K562 (cell line): Measurements from ENCODE around the gene OBSCN. TPM values are rescaled to one million over a fixed set of nuclear protein-coding genes. Genes with fewer than 3 reads are reported as not detected.

ENCODE experiments used
- ATAC-seq: fragments of 200-7000 bp; cut with Tn5 transposase; 3 replicates; pipeline ENCODE4 v1.9.1; 2020; ENCODE audit warnings: moderate library complexity
- BruUV-seq: library from RNA; stranded (reverse); fragments of 400-500 nt; replicated peaks from 2 replicates; lab custom pipeline; 2021; lab: Mats Ljungman, UMichigan
- CTCF ChIA-PET: fragments of 300-600 bp; formaldehyde crosslinking; extraction: SDS; loops from one replicate; lab custom pipeline; 2021; ENCODE audit warnings: low intra/inter-chr PET ratio; lab: Yijun Ruan, JAX
- POLR2A ChIA-PET: fragments of 300-600, 350-650 bp; sonication (Branson Sonifier 250); formaldehyde crosslinking; extraction: SDS; loops from one replicate; lab custom pipeline; 2021; ENCODE audit warnings: antibody characterized with exemption, inconsistent platforms; lab: Yijun Ruan, JAX
- DNase-seq, 4 experiments: peaks; one replicate each; pipeline versions ENCODE4 v3.0.0 to v3.0.0-alpha.2; 2011 to 2018; ENCODE audit warnings: low spot score in 3 of 4, mixed read lengths in 3 of 4; ENCODE audit errors: extremely low read depth in 1 of 4
- FAIRE-seq: peaks from 2 replicates; lab custom pipeline; 2011; peaks lifted over from hg19 to GRCh38; lab: Jason Lieb, UNC
- H2AFZ ChIP-seq: 2 replicates; pipeline ENCODE4 v1.6.0; 2011; ENCODE audit warnings: low read depth, low read length, control low read depth, inconsistent platforms
- H3K27ac ChIP-seq: fragments of 200-600 bp; 3 replicates; pipeline ENCODE4 v1.8.0; 2011; ENCODE audit warnings: low read depth, mild to moderate bottlenecking, control low read depth, inconsistent platforms, low read length, moderate library complexity, mixed read lengths; ENCODE audit errors: extremely low read depth
- H3K27me3 ChIP-seq, 2 experiments: fragments of 300-600 bp in 1 of 2; 2 replicates in 1 of 2; 3 replicates in 1 of 2; pipeline versions ENCODE4 v1.6.0 to v1.8.0; 2011; ENCODE audit warnings: inconsistent platforms in 2 of 2, low read length in 2 of 2, mild to moderate bottlenecking in 1 of 2, mixed read lengths in 1 of 2, moderate library complexity in 1 of 2; ENCODE audit not compliant: control insufficient read depth in 2 of 2, insufficient read depth in 2 of 2
- H3K36me3 ChIP-seq: fragments of 300-600 bp; 3 replicates; pipeline ENCODE4 v1.8.0; 2011; ENCODE audit warnings: mild to moderate bottlenecking, low read length, inconsistent platforms; ENCODE audit not compliant: control insufficient read depth, insufficient read depth
- H3K4me1 ChIP-seq, 2 experiments: fragments of 200-600 bp in 1 of 2; replicated peaks in 1 of 2; 2 replicates in 1 of 2; 3 replicates in 1 of 2; pipeline versions ENCODE4 v1.5.1 to v1.8.0; 2011; ENCODE audit warnings: inconsistent platforms in 2 of 2, low read length in 2 of 2, mild to moderate bottlenecking in 1 of 2, mixed read lengths in 1 of 2, moderate library complexity in 1 of 2; ENCODE audit not compliant: control insufficient read depth in 2 of 2, insufficient read depth in 2 of 2
- H3K4me2 ChIP-seq: 2 replicates; pipeline ENCODE4 v1.6.1; 2011; ENCODE audit warnings: low read length, control low read depth, inconsistent platforms, mixed read lengths; ENCODE audit not compliant: insufficient read depth
- H3K4me3 ChIP-seq: fragments of 200-600 bp; sonication (generic), shearing (Covaris generic); 2 replicates; pipeline ENCODE4 v1.5.1; 2016; ENCODE audit warnings: control low read depth, inconsistent platforms
- H3K79me2 ChIP-seq: fragments of 200-600 bp; 3 replicates; pipeline ENCODE4 v1.8.0; 2011; ENCODE audit warnings: low read length, inconsistent platforms; ENCODE audit not compliant: control insufficient read depth, insufficient read depth
- H3K9ac ChIP-seq, 2 experiments: 2 replicates each; pipeline versions ENCODE4 v1.6.0 to v1.6.1; 2011; ENCODE audit warnings: low read depth in 2 of 2, low read length in 2 of 2, control low read depth in 1 of 2, inconsistent platforms in 1 of 2, mild to moderate bottlenecking in 1 of 2, mixed read lengths in 1 of 2; ENCODE audit not compliant: insufficient read depth in 1 of 2
- H3K9me1 ChIP-seq: one replicate; pipeline ENCODE4 v1.6.0; 2011; ENCODE audit warnings: inconsistent platforms, mild to moderate bottlenecking, low read length, moderate library complexity; ENCODE audit not compliant: control insufficient read depth, insufficient read depth
- H3K9me3 ChIP-seq: replicated peaks from 2 replicates; pipeline ENCODE4 v1.5.1; 2011; ENCODE audit warnings: low read depth, low read length, inconsistent platforms; ENCODE audit not compliant: control insufficient read depth, insufficient read depth
- H4K20me1 ChIP-seq: replicated peaks from 2 replicates; pipeline ENCODE4 v1.6.1; 2011; ENCODE audit warnings: low read length, inconsistent platforms, mixed read lengths; ENCODE audit not compliant: control insufficient read depth, insufficient read depth
- NCOR1 ChIP-seq: fragments of 450-650 bp; IDR thresholded peaks from 2 replicates; pipeline ENCODE4 v1.6.1; 2016; ENCODE audit warnings: mild to moderate bottlenecking, moderate library complexity
- RREB1 ChIP-seq: fragments of 250-450 bp; sonication (Bioruptor Pico); IDR thresholded peaks from 2 replicates; pipeline ENCODE4 v1.4.0; 2020
- WGBS: fragments of 100-300 bp; shearing (Covaris generic); methylation state at CpG from one replicate; pipeline ENCODE4 v1.1.6; 2016; ENCODE audit warnings: low coverage, mixed read lengths; ENCODE audit not compliant: insufficient coverage; ENCODE audit errors: missing lambda C conversion rate; 5-methylcytosine and 5-hydroxymethylcytosine counted together
- in situ Hi-C: fragments of 300-500 bp; cut with MboI; formaldehyde crosslinking; loops from 4 replicates; pipeline ENCODE4 v1.15.0; 2018; ENCODE audit warnings: inconsistent platforms, mixed read lengths
- intact Hi-C: fragments of 100-400 bp; cut with micrococcal nuclease; formaldehyde crosslinking; loops from 2 replicates; pipeline ENCODE4 v1.14.2; 2022
- polyA plus RNA-seq, 8 experiments: library from polyadenylated mRNA; depleted of rRNA in 4 of 8; stranded (reverse) in 5 of 8; unstranded in 3 of 8; fragments of >200 nt; fragmentation: Nextera tagmentation in 2 of 8; fragmentation: Illumina TruSeq in 1 of 8; extraction: Ambion mirVana in 2 of 8; extraction: Trizol in 1 of 8; gene quantifications; 2 replicates each; pipeline versions ENCODE4 v1.2.1 to v1.2.3, GENCODE V29; 2011 to 2014; ENCODE audit warnings: inconsistent platforms in 1 of 8, missing spikeins in 1 of 8
- total RNA-seq, 7 experiments: library from RNA; depleted of rRNA in 6 of 7; stranded (reverse); fragments of >200 nt in 6 of 7; fragmentation: Illumina TruSeq in 2 of 7; extraction: Trizol in 2 of 7; gene quantifications; 2 replicates each; pipeline versions ENCODE4 v1.2.1 to v1.2.3, GENCODE V29; 2011 to 2021; ENCODE audit warnings: low replicate concordance in 1 of 7
- TF ChIP-seq, protein P1 (sequence below): fragments of 450-650 bp; IDR thresholded peaks from 2 replicates; pipeline ENCODE4 v1.6.1; 2016

OBSCN gene
- total and polyA plus RNA-seq, 9 of the 15 experiments (the other 6 are each of a cell fraction or from before 2014, with no cell fraction given): 0.18 to 19.7 (median 3.6) TPM

- intact Hi-C loops (no loop called here), in situ Hi-C loops (no loop called here)
- Histone ChIP-seq H3K4me3 (no peak overlapping the region), H4K20me1 (no peaks in the 10 kb centered on the region; the same call in 1 of the 2 replicates), H3K9me3 (no peaks in the 10 kb centered on the region; the same call in 1 of the 2 replicates), H3K4me2 (no peak overlapping the region), H3K27ac (no peak overlapping the region), H3K9me1 (no peaks in the 10 kb centered on the region), H3K36me3 (no peaks in the 10 kb centered on the region), H3K4me1 (peaks cover 0 to 30% of the 10 kb centered on the region in 2 experiments; a peak in 2 of 5 replicates), H3K9ac (no peak overlapping the region), H2AFZ (no peak overlapping the region), H3K79me2 (no peaks in the 10 kb centered on the region), H3K27me3 (peaks cover 17 to 37% of the 10 kb centered on the region in 2 experiments; a peak in 4 of 5 replicates)
- POLR2A ChIA-PET: interaction anchor here (0.6 to 1.3 kb wide), 3 partner anchors 12 to 65 kb away, joined by 3 to 4 read pairs (median 3); partner anchors contain the start of gene GUK1
- no peak for TF ChIP-seq RREB1 (CRISPR knock-in tag)
- TF ChIP-seq, protein P1, sequence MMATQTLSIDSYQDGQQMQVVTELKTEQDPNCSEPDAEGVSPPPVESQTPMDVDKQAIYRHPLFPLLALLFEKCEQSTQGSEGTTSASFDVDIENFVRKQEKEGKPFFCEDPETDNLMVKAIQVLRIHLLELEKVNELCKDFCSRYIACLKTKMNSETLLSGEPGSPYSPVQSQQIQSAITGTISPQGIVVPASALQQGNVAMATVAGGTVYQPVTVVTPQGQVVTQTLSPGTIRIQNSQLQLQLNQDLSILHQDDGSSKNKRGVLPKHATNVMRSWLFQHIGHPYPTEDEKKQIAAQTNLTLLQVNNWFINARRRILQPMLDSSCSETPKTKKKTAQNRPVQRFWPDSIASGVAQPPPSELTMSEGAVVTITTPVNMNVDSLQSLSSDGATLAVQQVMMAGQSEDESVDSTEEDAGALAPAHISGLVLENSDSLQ: no peak
- no peak for TF ChIP-seq NCOR1
- no peak for DNase-seq
- FAIRE-seq: no peak
- BruUV-seq: no TSS peak
- no peak for ATAC-seq
- CTCF ChIA-PET: no interaction called here
- whole genome bisulfite sequencing: under 1% methylated on average over 8 of the region's 8 CpGs
Measured at GRCh38 chr1:228204958-228205357, 2.9 kb upstream of the OBSCN start.
